Measurements from ENCODE around the gene IL25. TPM values are rescaled to one million over a fixed set of nuclear protein-coding genes. Genes with fewer than 3 reads are reported as not detected.

Gene IL25
- total and polyA plus RNA-seq, 2 of the 13 experiments (the other 11 are each of a cell fraction or from before 2014, with no cell fraction given) = not detected

DNA sequence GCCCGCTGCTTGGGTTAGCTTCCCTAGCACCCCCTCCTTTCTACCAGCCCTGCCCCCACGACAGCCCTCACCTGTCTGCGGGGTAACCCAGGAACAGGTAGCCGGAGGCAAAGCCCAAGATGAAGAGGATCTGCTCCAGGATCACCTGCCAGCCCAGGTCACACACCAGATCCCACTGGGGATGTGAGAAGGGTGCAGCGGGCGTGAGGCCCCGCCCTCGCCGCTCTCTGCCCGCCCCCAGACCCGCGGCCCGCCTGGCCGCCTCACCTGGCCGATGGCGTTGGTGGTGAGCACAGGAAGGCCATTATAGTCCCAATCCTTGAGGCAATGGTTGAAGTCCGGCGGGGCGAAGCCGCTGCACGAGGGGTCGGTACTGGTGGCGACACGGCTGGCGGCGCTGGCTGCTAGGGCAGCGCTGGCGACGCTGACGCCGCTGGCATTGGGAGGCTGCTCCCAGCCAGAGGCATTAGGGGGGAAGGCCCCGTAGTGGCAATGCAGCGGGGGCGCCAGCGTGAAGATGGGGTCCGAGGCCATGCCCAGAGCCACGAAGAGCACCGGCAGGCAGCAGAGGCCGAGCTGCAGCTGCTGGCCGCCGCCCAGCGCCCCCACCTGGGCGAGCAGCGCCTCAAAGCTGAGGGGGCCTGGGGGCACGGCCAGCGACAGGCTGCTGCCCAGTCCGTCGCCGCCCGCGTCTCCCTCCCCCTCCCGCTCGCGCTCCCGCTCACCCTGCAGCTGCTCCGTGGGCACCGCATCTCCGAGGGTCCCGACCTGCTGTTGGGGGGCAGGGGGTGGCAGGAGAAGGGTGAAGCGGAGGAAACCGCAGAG lies 20.7 kb upstream of the IL25 start (continued):
- TF ChIP-seq, protein P1, sequence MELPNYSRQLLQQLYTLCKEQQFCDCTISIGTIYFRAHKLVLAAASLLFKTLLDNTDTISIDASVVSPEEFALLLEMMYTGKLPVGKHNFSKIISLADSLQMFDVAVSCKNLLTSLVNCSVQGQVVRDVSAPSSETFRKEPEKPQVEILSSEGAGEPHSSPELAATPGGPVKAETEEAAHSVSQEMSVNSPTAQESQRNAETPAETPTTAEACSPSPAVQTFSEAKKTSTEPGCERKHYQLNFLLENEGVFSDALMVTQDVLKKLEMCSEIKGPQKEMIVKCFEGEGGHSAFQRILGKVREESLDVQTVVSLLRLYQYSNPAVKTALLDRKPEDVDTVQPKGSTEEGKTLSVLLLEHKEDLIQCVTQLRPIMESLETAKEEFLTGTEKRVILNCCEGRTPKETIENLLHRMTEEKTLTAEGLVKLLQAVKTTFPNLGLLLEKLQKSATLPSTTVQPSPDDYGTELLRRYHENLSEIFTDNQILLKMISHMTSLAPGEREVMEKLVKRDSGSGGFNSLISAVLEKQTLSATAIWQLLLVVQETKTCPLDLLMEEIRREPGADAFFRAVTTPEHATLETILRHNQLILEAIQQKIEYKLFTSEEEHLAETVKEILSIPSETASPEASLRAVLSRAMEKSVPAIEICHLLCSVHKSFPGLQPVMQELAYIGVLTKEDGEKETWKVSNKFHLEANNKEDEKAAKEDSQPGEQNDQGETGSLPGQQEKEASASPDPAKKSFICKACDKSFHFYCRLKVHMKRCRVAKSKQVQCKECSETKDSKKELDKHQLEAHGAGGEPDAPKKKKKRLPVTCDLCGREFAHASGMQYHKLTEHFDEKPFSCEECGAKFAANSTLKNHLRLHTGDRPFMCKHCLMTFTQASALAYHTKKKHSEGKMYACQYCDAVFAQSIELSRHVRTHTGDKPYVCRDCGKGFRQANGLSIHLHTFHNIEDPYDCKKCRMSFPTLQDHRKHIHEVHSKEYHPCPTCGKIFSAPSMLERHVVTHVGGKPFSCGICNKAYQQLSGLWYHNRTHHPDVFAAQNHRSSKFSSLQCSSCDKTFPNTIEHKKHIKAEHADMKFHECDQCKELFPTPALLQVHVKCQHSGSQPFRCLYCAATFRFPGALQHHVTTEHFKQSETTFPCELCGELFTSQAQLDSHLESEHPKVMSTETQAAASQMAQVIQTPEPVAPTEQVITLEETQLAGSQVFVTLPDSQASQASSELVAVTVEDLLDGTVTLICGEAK (IDR thresholded peaks at IDR 0.05) = no peak
- TF ChIP-seq, protein P1 (CRISPR knock-in tag; IDR thresholded peaks at IDR 0.05) = peak; percentile 40; the same call in 1 of the 2 replicates
- TF ChIP-seq CREM (IDR thresholded peaks at IDR 0.05) (no peak), CREM (CRISPR knock-in tag; IDR thresholded peaks at IDR 0.05) (no peak), ARNT2 (CRISPR knock-in tag; IDR thresholded peaks at IDR 0.05; ENCODE audit: low read depth) (no peak), ZFP62 (CRISPR knock-in tag; IDR thresholded peaks at IDR 0.05) (no peak), MTA3 (CRISPR knock-in tag; IDR thresholded peaks at IDR 0.05) (no peak), ZNF44 (CRISPR knock-in tag; IDR thresholded peaks at IDR 0.05) (no peak)
- TF ChIP-seq, protein P2, sequence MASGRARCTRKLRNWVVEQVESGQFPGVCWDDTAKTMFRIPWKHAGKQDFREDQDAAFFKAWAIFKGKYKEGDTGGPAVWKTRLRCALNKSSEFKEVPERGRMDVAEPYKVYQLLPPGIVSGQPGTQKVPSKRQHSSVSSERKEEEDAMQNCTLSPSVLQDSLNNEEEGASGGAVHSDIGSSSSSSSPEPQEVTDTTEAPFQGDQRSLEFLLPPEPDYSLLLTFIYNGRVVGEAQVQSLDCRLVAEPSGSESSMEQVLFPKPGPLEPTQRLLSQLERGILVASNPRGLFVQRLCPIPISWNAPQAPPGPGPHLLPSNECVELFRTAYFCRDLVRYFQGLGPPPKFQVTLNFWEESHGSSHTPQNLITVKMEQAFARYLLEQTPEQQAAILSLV (CRISPR knock-in tag; IDR thresholded peaks at IDR 0.05; ENCODE audit: borderline replicate concordance) = peak; percentile 29; the same call in 1 of the 2 replicates

Data from HepG2 (cell line).